ENCODE results near the gene ACSL1.
A peak's percentile ranks its signal among the peaks of the same experiment; 100 is the strongest.
"Not testable (repeated sequence)": the region's sequence is repeated elsewhere in the genome, so short reads cannot be mapped to it uniquely, and the experiment has no call there.

Gene ACSL1

DNA sequence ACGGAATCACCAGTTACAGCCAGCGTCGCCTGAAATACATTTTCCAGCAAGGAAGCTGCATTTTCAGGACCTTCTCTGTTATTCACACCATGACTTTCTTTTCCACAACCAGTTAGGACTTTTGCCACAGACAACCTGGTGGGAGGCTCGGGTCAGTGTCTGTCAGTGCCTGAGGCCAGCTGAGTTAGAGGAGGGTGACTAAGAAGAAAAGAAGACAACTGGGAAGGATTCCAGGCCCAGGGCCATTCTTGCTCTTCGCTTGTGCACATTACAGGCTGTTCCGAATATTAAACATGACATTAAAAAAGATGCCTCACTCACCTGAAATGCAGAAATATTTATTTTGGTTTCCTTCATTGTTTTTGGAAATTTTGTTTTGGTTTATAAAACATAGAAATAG is 70.5 kb downstream of the ACSL1 start:
- DNase-seq (ENCODE audit: low read depth in 2 of 2) = no peak

DNA sequence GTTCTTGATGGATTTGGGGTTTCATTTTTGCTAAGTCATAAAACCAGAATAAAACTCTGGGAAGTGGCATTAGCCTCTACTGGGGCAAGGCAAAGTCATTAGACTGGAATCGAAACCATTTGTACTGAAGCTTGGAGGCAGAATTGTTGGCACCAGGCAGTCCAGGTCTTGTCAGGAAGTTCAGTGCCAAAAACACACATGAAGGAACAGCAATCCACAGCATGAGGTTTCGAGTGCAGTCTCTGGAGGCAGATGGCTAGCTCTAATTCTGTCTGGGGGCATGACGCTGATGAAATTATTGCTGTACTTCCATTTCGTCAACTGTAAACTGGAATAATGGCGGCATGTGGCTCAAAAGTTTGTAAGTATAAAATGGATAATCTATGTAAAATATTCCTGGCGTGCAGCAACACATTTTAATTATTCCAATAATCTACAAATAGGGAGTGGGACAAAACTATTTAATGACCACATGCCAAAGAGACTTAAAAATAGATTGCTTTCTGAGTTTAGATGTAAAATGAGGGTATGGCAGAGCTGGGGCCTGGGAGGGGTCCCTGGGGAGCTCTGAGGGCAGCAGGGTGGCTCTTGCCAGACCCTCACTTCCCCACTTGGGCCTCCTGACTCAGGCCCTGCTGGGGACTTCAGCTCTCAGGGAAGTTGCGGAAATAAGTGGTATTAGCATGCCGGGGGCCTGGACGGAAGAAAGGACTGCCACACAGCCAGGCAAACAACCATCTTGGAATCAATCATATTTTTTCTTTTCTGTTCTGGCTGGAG is 73.1 kb downstream of the ACSL1 start:
- no peak for DNase-seq (ENCODE audit: low read depth in 2 of 2)

DNA sequence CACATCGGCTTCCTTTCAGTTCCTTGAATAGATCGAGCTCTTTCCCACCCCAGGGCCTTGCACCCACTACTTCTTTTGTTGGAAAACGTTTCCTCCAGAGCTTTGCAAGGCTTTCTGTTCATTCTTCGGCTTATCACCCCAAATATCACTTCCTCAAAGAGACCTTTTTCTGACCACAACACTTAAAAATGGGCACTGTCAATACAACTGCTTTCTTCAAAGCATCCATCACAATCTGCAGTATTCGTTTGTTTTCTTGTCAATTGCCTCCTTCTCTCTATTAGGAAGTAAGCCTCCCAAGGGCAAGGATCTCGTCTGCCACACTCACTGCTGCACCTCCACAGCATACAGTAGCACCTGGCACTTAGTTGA is 74.2 kb downstream of the ACSL1 start:
- DNase-seq (ENCODE audit: low read depth in 2 of 2) = no peak

DNA sequence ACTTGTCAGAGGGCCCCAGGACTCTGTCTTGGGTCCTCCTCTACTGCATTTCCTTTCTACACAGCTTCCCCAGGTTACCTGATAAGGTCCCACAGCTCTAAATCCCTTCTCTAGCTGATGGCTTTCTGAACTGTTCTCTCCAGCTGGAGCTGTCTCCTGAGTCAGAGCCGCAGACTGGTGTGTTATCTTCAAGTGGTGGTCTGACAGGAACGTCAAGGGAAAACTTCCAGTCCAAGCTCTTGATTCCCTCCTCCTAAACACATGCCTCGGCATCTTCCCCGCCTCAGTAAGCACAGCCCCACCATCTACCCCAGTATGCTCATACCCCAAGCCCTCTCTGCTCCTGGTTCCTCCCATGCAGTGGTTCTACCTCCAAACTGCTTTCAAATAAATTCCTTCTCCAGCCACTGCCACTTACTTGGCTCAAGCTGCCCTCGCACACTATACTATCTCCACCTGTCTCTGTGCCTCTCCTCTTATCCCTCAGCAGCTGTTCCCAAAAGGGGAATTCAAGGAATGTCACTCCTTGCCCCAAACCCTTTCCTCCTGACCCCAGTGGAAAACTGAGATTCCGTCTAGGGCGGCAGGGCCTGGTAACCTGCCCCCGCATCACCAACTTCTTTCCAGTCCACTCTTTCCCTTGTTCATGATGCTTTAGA is 74.7 kb downstream of the ACSL1 start:
- DNase-seq (ENCODE audit: low read depth in 2 of 2) = no peak

DNA sequence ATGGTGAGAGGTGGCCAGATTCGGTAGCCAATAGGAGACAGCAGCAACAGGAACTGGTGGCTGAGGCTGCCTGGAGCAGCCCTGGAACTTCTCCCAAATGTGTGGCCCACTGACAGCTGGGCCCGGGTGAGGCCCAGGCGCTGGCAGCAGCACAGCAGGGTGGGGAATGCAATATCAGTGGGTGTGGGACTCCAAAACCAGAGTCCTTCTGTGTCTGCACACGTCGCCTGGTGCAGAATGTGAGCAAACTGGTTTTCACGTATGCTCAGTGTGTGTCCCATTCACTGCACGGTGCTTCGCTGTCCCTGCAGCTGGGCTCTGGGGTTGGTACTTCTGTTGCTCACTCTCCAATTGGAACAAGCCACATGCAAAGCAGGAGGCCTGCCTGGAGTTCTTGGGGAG is 77.5 kb downstream of the ACSL1 start:
- DNase-seq (ENCODE audit: low read depth in 2 of 2) = no peak

DNA sequence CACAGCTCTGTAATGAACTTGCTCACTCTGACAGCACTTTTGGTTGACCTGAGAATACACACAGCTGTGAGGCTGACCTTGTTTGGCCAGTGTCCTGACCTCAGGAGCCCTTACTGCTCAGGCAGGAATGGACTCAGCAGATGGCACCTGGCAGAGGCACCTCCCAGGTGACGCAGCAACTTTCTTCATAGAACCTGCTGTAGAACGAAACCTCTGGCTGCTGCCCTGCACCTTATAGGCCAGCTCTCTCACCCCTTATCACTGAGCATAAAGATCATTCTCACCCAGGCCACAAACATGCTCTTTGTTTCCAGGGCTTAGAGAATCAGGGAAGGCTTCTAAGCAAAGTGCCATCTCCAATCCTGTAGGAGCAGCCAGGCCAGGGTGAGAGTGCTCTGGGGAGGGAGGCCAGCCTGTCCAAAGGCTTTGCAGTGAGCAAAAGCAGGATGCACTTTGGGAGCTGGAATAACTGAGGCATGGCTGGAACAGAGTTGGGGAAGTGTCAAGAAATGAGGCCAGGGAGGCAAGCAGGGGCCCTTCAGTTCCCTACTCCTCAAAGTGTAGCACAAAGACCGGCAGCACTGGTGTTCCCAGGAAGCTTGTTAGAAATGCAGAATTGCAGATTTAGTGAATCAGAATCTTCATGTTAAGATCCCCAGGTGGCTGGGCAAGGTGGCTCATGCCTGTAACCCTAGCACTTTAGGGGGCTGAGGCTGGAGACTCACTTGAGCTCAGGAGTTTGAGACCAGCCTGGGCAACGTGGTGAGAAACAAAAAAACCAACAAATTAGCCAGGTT is 78.5 kb downstream of the ACSL1 start:
- no peak for DNase-seq (ENCODE audit: low read depth in 2 of 2)

DNA sequence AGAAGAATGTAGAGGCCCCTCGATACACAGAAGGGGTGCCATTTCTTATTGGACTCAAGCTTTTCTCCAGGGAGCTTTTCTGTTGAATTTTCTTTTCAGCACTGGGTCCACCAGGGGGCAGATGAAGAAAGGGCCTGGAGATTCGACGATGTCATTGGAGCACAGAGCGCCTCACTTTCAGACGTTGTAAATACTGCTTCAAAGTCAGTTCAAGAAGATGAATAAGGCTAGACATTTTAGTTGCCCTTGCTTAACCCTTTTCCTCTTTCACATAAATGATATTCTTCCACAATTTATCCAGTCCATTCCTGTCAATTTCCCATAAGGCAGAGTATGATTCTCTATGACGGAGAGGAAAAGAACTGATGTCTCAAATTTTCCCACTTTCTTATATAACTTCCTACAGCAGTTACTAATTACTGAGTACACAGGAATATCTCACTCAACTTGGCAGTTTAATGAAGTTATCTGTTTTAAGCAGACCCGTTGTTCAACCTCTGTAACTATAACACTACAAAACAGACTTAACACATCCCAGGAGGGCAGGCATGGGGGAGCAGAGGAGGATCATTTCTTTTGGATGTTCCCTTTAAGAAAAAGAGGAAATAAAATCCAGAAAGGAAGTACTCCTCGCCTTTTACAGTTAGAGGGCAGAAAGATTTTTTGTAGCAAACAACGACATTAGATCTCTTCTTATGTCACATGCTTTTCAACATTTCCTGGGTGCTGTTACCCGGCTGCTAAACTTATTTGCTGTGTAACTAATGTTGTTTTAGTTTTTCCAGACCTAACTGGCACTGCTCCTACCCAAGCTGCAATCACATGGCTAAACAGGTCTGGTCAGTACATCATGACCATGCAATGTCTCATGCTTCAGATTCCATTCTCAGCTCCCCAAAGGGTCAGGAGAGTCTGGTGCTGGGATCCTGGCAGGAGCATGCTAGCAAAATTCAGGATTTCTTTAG is 79.7 kb downstream of the ACSL1 start:
- DNase-seq (ENCODE audit: low read depth in 2 of 2) = peak; percentile 40 to 52

DNA sequence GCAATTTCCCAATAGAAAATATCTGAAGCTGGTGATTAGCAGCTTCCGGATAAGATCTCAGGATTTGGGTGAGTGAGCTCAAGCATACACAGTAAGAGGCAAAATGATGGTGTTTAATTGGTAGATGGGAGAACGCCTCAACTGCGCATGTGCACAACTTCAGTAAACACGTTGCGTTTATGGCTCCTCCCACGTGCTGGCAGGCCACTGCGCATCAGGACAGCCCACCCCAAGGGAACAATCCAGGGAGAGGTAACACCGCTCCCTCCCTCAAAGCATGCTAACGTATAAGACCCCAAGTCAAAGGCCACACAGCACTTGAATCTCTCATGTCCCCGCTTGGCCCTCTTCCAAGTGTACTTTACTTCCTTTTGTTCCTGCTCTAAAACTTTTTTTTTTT is 81.5 kb downstream of the ACSL1 start:
- DNase-seq (ENCODE audit: low read depth in 2 of 2) = no peak

DNA sequence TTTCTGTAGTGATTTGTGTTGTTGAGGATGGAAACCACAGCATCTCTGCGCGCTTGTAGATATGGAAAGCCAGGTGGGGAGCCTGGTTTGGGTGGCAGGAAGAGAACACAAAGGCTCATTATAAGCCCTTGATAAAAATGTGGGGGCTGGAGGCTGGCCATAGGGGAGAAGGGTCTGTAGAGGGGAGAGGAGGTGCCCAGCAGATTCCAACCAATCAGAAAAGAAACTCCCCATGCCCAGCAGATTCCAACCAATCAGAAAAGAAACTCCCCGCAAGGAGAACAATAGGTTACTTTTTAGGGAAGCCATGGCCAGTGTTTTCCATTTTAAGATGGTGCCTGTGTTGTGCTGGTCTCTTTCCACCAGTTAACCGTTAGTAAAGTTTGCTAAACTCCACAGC is 82.1 kb downstream of the ACSL1 start:
- DNase-seq (ENCODE audit: low read depth in 2 of 2) = no peak

DNA sequence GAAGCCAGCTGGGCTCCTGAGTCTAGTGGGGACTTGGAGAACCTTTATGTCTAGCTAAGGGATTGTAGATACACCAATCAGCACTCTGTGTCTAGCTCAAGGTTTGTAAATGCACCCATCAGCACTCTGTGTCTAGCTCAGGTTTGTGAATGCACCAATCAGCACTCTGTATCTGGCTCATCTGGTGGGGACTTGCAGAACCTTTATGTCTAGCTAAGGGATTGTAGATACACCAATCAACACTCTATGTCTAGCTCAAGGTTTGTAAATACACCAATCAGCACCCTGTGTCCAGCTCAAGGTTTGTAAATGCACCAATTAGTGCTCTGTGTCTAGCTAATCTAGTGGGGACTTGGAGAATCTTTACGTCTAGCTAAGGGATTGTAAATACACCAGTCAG is 84.1 kb downstream of the ACSL1 start:
- DNase-seq (ENCODE audit: low read depth in 2 of 2) = not testable (repeated sequence)

DNA sequence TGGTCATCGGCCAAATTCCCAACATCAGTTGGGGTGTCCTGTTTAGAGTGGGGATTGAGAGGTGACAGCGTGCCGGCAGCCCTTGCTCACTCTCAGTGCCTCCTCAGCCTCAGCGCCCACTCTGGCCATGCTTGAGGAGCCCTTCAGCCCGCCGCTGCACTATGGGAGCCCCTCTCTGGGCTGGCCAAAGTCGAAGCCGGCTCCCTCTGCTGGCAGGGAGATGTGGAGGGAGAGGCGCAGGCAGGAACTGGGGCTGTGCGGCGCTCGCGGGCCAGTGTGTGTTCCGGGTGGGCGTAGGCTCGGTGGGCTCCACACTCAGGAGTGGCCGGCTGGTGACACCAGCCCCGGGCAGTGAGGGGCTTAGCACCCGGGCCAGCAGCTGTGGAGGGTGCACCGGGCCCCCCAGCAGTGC is 84.8 kb downstream of the ACSL1 start:
- DNase-seq (ENCODE audit: low read depth in 2 of 2) = no peak

DNA sequence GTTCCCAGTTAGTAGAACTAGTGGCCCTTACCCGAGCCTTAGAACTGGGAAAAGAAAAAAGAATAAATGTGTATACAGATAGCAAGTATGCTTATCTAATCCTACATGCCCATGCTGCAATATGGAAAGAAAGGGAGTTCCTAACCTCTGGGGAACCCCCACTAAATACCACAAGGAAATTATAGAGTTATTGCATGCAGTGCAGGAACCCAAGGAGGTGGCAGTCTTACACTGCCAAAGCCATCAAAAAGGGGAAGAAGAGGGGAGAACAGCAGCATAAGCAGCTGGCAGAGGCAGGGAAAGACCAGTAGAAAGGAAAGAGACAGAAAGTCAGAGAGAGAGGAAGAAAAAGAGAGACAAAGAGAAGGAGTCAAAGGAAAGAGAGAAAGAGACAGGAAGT is 86.2 kb downstream of the ACSL1 start:
- not testable (repeated sequence) for DNase-seq (ENCODE audit: low read depth in 2 of 2)

DNA sequence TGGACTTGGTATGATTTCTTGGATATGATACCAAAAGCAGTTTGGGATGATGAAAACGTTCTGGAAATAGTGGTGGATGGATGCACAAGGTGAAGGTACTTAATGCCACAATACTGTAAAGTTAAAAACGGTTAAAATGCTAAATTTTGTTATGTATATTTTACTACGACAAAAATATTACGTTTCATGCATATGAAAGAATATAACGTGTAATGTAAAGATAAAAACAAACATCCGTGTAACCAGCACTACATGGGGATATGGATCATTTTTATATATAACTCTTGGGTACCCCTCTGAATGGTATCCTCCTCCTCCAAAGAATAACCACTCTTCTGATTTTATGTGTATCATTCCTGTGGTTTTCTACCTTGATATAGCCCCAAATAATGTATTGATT is 91.0 kb downstream of the ACSL1 start:
- no peak for DNase-seq (ENCODE audit: low read depth in 2 of 2)

DNA sequence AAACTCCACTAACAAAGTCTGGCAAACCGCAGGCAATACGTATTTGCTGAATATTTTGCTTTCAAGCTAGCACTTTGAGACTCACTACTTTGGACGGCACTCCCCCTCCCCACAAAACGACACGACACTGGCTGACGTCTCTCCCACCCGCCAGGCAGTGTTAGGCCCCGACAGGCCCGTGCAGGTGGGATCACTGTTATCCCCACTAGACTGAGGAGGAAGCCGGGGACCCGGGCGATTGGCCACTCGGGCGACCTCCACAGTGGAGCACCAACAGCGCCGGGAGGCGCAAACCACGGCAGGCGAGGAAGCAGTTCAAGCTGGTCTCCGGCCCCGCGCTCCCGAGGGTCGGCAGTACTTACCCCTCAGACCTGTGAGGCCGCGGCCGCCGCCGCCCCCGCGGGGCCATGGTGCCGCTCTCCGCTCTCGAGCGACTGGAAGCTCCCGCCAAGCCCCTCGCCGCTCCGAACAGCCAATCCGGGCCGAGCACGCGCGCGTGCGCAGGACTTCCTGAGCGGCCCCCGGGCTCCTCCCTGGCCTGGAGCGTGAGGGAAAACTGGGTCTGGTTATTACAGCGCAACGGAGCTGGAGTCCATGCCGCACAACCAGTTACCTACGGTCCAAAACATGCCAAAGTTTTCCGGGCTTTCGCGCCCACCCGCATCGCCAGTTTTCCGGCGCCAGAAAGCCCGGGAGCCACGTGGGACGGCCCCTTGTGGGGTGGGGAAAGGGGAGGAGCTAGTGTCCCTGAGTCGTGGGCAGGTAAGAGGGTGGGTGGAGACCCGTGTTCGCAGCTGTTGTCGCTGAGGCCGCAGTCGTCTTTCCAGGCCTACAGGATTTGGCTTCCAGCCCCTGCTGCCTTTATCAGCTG is 91.9 kb downstream of the ACSL1 start, which contains the start of gene CENPU:
CENPU (minus strand) TSS at position 443 of the 871 bp plus-strand sequence; CDS start at position 409, 34 bp downstream.
- DNase-seq (ENCODE audit: low read depth in 2 of 2) = peak; percentile 89

DNA sequence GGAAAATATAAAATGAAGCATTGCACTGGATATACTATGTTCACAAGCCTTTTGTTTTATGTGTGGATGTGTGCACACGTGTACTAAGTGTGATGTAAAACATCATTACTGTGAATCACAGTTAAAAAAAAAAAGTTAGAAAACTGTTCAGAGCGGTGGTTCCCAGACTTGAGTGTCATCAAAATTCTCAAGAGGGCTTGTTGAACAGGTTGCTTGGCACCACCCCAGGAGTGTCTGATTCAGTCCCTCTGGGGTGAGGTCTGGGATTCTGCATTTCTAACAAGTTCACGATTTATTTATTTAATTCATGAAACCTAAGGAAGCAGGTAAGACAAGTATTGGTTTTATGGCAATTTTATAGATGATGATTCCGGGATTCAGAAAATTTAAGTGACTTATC is 93.6 kb downstream of the ACSL1 start:
- no peak for DNase-seq (ENCODE audit: low read depth in 2 of 2)

DNA sequence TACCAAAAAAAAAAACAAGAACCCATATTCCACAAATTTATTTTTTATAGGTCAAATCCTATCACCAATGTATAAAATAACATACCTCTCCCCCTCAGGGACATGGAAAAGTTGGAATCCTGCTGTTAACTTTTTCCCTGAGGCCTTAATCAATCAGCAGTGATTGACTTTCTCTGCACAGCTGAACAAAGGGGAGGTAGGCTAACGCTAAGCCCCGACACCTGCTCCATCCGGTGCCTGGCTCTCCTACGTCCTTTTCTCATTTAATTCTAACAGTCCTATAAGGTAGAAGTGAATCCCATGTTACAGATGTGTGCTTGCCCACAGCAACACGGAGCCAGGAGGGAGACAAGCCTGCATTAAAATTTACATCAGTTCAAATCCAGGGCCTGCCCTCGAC is 94.7 kb downstream of the ACSL1 start:
- no peak for DNase-seq (ENCODE audit: low read depth in 2 of 2)

DNA sequence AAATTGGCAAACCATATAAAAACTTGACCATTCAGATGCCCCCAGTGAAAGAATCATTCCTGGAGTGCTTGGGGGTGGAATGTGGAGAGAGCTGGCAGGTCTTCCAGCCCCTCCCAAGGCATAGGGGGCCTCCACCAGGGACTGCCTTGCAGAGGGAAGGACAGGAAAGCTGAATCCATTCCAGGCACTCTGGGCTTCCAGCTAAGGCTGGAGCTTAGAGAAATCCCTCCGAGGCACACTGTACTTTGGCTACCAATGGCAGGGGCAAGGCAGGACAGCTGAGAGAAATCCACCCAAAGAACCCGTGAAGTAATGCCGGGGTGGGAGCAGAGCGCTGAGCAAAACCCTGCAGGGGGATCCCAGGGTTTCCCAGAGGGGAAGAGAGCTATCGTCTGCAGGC is 95.8 kb downstream of the ACSL1 start:
- no peak for DNase-seq (ENCODE audit: low read depth in 2 of 2)

DNA sequence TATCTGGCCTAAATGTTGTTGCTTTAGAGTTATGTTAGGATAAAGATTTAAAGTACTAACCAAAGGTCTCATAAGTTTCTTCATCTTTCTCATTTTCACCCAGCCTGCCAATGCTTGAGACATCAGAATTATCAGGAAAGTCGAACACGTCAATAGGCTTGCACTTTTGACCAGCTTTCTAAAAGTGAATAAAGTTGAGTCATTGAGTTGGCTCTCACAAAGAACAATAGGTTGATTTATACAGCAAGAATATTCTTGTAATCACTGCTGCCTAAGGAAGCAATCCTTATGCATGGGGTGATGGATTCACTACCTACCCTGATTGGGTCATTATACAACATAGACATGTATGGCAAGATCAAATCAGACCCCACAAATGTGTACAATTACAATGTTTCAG is 96.9 kb downstream of the ACSL1 start:
- DNase-seq (ENCODE audit: low read depth in 2 of 2) = no peak

DNA sequence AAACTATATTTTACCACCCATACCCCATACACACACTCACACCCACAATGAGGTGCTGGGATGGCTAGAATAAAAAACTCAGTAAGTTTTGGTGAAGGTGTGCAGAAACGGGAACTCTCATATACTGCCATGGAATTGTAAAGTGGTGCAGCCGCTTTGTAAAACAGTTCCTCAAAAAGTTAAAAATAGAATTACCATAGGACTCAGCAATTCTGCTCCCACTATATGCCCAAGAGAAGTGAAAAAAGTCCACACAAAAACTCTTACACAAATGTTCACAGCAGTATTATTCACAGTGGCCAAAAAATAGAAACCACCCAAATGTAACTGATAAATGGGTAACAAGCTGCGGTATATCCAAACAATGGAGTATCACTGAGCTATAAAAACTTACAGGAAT is 98.3 kb downstream of the ACSL1 start:
- DNase-seq (ENCODE audit: low read depth in 2 of 2) = no peak

DNA sequence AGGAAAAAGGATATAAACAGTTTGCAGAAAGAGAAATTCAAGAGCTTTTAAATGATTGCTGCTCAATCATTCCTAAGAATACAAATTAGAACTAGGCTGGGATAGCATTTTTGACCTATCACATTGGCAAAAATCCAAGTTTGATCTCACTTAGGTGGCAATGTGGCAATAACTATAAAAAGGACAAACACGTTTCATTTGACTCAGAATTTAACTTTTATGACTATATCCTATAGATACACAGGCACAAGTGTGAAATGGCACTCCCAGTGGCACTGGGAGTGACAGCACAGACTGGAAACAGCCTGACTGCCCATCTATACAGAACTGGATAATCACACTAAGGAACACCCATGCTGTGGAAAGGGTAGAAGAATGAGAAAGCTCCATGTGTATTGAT is 103.0 kb downstream of the ACSL1 start:
- DNase-seq (ENCODE audit: low read depth in 2 of 2) = no peak

DNA sequence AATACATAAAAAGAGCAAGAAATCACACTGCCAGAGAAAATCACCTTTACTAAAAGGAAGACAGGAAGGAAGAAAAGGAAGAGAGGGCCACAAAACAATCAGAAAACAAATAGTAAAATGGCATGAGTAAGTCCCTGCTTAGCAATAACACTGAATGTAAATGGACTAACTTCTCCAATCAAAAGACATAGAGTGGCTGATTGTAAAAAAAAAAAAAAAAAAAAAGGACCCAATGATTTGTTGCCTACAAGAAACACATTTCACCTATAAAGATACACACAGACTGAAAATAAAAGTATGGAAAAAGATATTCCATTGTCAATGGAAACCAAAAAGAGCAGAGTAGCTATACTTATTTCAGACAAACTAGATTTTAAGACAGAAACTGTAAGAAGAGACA is 104.5 kb downstream of the ACSL1 start:
- no peak for DNase-seq (ENCODE audit: low read depth in 2 of 2)
